Renal cortical epithelial cell (primary cell): Measurements from ENCODE around the gene ZBTB20. TPM values are rescaled to one million over a fixed set of nuclear protein-coding genes. Genes with fewer than 3 reads are reported as not detected.
A peak's percentile ranks its signal among the peaks of the same experiment; 100 is the strongest.

Source experiments
- DNase-seq: peaks from one replicate; pipeline ENCODE4 v3.0.0-alpha.2; 2011; ENCODE audit warnings: low read depth
- total RNA-seq: library from RNA; depleted of rRNA; stranded (reverse); fragments of >200 nt; gene quantifications from 2 replicates; pipeline ENCODE4 v1.2.3, GENCODE V29; 2014

The ZBTB20 gene
- total RNA-seq, 1 donor from 2014 or later = 64.1 TPM

- peak; percentile 9 for DNase-seq
Measured at GRCh38 chr3:114336122-114336697, 810.9 kb downstream of the ZBTB20 start.

- DNase-seq = no peak
Measured at GRCh38 chr3:114333923-114334240, 813.2 kb downstream of the ZBTB20 start.

- DNase-seq = no peak
Measured at GRCh38 chr3:114333180-114333922, 813.7 kb downstream of the ZBTB20 start.

- DNase-seq = no peak
Measured at GRCh38 chr3:114332342-114333179, 814.5 kb downstream of the ZBTB20 start.

- no peak for DNase-seq
Measured at GRCh38 chr3:114331710-114332109, 815.4 kb downstream of the ZBTB20 start.

GRCh38 chr3:114331007-114331406, 816.1 kb downstream of the ZBTB20 start:
- no peak for DNase-seq

- no peak for DNase-seq
Measured at GRCh38 chr3:114329823-114330222, 817.3 kb downstream of the ZBTB20 start.

- no peak for DNase-seq
Measured at GRCh38 chr3:114328345-114328744, 818.7 kb downstream of the ZBTB20 start.

GRCh38 chr3:114327665-114328064, 819.4 kb downstream of the ZBTB20 start:
- DNase-seq = no peak

- peak; percentile 69 for DNase-seq
Measured at GRCh38 chr3:114323546-114324254, 823.4 kb downstream of the ZBTB20 start.

- DNase-seq = no peak
Measured at GRCh38 chr3:114320246-114320645, 826.8 kb downstream of the ZBTB20 start.

- DNase-seq = peak; percentile 41
Measured at GRCh38 chr3:114319453-114319852, 827.6 kb downstream of the ZBTB20 start.

GRCh38 chr3:114318295-114318694, 828.8 kb downstream of the ZBTB20 start:
- DNase-seq = no peak

- DNase-seq = no peak
Measured at GRCh38 chr3:114314282-114314681, 832.8 kb downstream of the ZBTB20 start.

- DNase-seq = no peak
Measured at GRCh38 chr3:114313426-114313825, 833.7 kb downstream of the ZBTB20 start.

GRCh38 chr3:114310695-114311094, 836.4 kb downstream of the ZBTB20 start:
- DNase-seq = no peak

GRCh38 chr3:114308830-114309229, 838.3 kb downstream of the ZBTB20 start:
- no peak for DNase-seq

- DNase-seq = no peak
Measured at GRCh38 chr3:114308377-114308776, 838.7 kb downstream of the ZBTB20 start.

GRCh38 chr3:114307832-114308231, 839.3 kb downstream of the ZBTB20 start:
- no peak for DNase-seq

- DNase-seq = no peak
Measured at GRCh38 chr3:114307222-114307830, 839.8 kb downstream of the ZBTB20 start.

GRCh38 chr3:114299941-114300624, 847.0 kb downstream of the ZBTB20 start:
- no peak for DNase-seq
